ENCODE results near the gene MLC1.
"Not testable (repeated sequence)": the region's sequence is repeated elsewhere in the genome, so short reads cannot be mapped to it uniquely, and the experiment has no call there.

Gene MLC1

GRCh38 chr22:50101870-50102565 lies 16.8 kb upstream of the MLC1 start:
- DNase-seq: no peak

- DNase-seq: no peak
Observed at GRCh38 chr22:50098052-50098451, 12.8 kb upstream of the MLC1 start.

GRCh38 chr22:50092342-50092741 lies 7.1 kb upstream of the MLC1 start:
- no peak for DNase-seq

- no peak for DNase-seq
Observed at GRCh38 chr22:50091092-50091768, 6.0 kb upstream of the MLC1 start.

- no peak for DNase-seq
Observed at GRCh38 chr22:50090412-50090714, 5.1 kb upstream of the MLC1 start.

GRCh38 chr22:50089682-50090411 lies 4.6 kb upstream of the MLC1 start, which contains the start of gene MOV10L1:
Gene MOV10L1, plus strand, starts transcription at chr22:50090006. Its CDS starts 83 bp downstream, at chr22:50090089.
- DNase-seq: no peak

- DNase-seq: no peak
Observed at GRCh38 chr22:50089231-50089630, 4.0 kb upstream of the MLC1 start.

- no peak for DNase-seq
Observed at GRCh38 chr22:50088096-50088495, 2.9 kb upstream of the MLC1 start.

- no peak for DNase-seq
Observed at GRCh38 chr22:50087646-50088045, 2.4 kb upstream of the MLC1 start.

- DNase-seq: not testable (repeated sequence)
Observed at GRCh38 chr22:50086975-50087374, 1.7 kb upstream of the MLC1 start.

- no peak for DNase-seq
Observed at GRCh38 chr22:50086526-50086925, 1.3 kb upstream of the MLC1 start.

- no peak for DNase-seq
Observed at GRCh38 chr22:50084614-50085021, 608 bp downstream of the MLC1 start.

GRCh38 chr22:50084080-50084477 lies 1.1 kb downstream of the MLC1 start:
- DNase-seq: no peak

GRCh38 chr22:50083462-50084079 lies 1.7 kb downstream of the MLC1 start:
- no peak for DNase-seq

- no peak for DNase-seq
Observed at GRCh38 chr22:50082961-50083461, 2.2 kb downstream of the MLC1 start.

- DNase-seq: no peak
Observed at GRCh38 chr22:50082197-50082715, 3.0 kb downstream of the MLC1 start.

- no peak for DNase-seq
Observed at GRCh38 chr22:50081426-50082196, 3.6 kb downstream of the MLC1 start.

GRCh38 chr22:50080077-50080465 lies 5.2 kb downstream of the MLC1 start:
- no peak for DNase-seq

GRCh38 chr22:50078761-50079160 lies 6.5 kb downstream of the MLC1 start:
- DNase-seq: no peak

GRCh38 chr22:50078246-50078645 lies 7.0 kb downstream of the MLC1 start:
- DNase-seq: no peak

GRCh38 chr22:50076646-50077535 lies 8.3 kb downstream of the MLC1 start:
- DNase-seq: no peak

Measured in NCI-H446 treated with DMSO at 0.1 percent for 48 hours (cell line).